Measurements from ENCODE around the gene SCD5.
"Not testable (repeated sequence)": the region's sequence is repeated elsewhere in the genome, so short reads cannot be mapped to it uniquely, and the experiment has no call there.

SCD5 gene

GRCh38 chr4:82798168-82799005 is at the start of gene SCD5:
Gene SCD5, minus strand, starts transcription at chr4:82798796. Its CDS starts 259 bp downstream, at chr4:82798537.
- DNase-seq (ENCODE audit: low read depth in 2 of 2) = peak; percentile 70 to 76

GRCh38 chr4:82842593-82842992 is 44.0 kb upstream of the SCD5 start:
- DNase-seq (ENCODE audit: low read depth in 2 of 2) = no peak

DNA sequence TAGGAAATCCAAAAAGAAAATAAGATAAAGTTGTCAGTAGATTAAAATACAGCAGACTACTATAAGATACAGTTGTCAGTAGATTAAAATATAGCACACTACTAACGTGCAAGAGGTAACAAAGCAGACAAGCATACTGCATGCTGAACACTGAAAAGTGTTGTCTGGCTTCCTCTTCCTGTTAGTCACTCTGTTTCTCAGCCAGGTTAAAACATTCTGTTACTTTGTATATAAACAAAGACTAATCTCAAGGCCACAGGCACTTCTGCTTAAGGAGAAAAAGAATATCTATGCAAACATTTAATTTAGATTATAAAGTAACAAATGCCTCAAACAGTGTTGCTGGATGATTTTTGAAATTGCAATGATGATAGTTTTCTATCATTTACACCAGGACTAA is 41.0 kb upstream of the SCD5 start:
- no peak for DNase-seq (ENCODE audit: low read depth in 2 of 2)

GRCh38 chr4:82833696-82834313 is 35.2 kb upstream of the SCD5 start:
- peak; percentile 61 to 63 for DNase-seq (ENCODE audit: low read depth in 2 of 2)

DNA sequence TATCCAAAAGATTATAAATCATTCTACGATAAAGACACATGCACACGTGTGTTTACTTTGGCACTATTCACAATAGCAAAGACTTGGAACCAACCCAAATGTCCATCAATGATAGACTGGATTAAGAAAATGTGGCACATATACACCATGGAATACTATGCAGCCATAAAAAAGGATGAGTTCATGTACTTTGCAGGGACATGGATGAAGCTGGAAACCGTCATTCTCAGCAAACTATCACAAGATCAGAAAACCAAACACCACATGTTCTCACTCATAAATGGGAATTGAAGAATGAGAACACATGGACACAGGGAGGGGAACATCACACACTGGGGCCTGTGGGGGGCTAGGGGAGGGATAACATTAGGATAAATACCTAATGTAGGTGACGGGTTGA is 34.5 kb upstream of the SCD5 start:
- not testable (repeated sequence) for DNase-seq (ENCODE audit: low read depth in 2 of 2)

DNA sequence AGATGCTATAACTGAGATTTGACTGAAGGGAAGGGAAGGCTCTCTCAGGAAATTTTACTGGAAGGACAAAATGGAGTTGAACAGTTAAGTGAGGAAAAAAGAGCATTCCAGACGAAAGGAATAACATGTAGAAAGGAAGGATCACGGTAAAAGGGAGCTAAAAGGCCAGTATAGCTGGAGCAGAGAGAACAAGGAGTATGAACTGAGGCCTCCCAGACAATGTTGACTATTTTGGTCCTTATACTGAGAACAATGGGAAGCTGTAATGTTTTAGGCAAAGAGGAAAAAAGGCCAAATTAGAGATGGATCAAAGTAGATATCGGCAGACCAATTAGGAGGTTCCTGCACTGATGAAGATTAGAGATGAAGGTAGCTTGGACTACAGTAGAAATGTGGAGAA is 26.8 kb upstream of the SCD5 start:
- no peak for DNase-seq (ENCODE audit: low read depth in 2 of 2)

DNA sequence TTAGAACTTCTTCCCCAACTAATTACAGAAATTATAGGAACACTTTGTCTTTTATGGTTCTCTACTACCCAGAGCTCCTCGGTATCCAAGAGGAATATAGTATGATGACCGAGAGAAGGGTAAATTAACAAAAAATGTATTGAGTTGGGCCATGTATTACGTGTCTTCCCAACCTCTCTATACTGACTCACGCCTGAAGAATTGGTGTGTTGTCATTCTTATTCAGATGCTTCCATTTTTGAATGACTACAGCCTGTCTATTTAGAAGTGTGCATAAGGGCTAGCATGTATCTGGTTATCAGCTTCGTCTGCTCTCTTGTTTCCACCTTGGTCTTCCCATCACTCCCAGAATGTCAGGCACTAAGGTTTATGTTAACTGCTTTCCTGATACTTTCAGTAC is 24.5 kb upstream of the SCD5 start:
- peak in 1 of 2 experiments; percentile 8 for DNase-seq (ENCODE audit: low read depth in 2 of 2)

DNA sequence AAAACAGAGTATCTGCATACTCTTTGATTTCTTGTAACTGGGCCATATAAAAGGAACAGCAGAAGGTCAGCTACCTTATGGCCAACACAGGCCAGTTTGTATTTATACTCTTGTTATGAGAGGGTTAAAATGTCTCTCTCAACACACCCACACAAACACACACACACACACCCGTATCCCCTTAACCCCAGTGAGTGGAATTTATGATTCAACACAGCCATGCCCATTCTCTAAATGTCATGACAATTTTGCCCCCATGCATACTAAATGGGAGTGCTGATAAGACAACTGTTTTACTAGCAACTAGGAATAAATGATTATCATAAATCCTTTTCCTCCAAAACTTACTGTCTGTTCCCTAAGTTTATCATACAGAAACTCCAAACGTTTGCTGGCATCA is 22.1 kb upstream of the SCD5 start:
- no peak for DNase-seq (ENCODE audit: low read depth in 2 of 2)

- no peak for DNase-seq (ENCODE audit: low read depth in 2 of 2)
These were observed 20.4 kb upstream of the SCD5 start for GRCh38 chr4:82818664-82819662.

- not testable (repeated sequence) for DNase-seq (ENCODE audit: low read depth in 2 of 2)
These were observed 18.3 kb upstream of the SCD5 start for GRCh38 chr4:82816874-82817273.

GRCh38 chr4:82814034-82814433 is 15.4 kb upstream of the SCD5 start:
- no peak for DNase-seq (ENCODE audit: low read depth in 2 of 2)

GRCh38 chr4:82811838-82812341 is 13.3 kb upstream of the SCD5 start:
- no peak for DNase-seq (ENCODE audit: low read depth in 2 of 2)

GRCh38 chr4:82811392-82811791 is 12.8 kb upstream of the SCD5 start:
- no peak for DNase-seq (ENCODE audit: low read depth in 2 of 2)

DNA sequence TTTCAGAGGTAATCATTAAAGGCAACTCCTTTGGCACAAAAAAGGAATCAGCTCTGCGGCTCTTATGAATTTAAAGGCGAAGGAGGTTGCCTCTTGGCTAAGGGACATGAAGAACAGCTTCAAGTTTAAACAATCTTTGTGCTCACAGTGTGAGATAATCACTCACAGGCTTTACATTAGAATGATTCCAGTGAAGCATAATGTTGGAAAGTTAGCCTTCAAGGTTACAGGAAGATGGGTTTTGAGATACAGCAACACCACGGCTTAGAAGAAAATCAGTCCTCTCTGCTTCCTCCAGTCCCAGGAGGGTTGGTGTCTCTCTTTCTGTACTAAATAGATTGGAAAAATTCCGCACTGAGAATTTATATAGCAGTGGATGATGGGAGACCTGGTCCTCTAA is 11.6 kb upstream of the SCD5 start:
- DNase-seq (ENCODE audit: low read depth in 2 of 2) = no peak

- DNase-seq (ENCODE audit: low read depth in 2 of 2) = no peak
These were observed 11.0 kb upstream of the SCD5 start for GRCh38 chr4:82809619-82810018.

GRCh38 chr4:82803746-82804145 is 5.2 kb upstream of the SCD5 start:
- no peak for DNase-seq (ENCODE audit: low read depth in 2 of 2)

DNA sequence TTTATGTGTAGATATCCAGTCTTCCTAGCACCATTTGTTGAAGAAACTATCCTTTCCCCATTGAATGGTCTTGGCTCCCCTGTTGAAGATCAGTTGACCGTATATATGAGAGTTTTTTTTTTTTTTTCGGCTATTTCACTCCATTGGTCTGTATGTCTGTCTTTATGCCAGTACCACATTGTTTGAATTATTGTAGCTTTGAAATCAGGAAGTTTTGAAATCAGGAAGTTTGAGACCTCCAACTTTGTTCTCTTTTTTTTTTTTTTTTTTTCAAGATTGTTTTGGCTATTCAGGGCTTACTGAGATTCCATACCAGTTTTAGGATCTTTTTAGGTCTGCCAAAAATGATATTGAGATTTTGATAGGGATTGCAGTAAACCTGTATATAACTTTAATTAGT is 4.3 kb upstream of the SCD5 start:
- no peak for DNase-seq (ENCODE audit: low read depth in 2 of 2)

GRCh38 chr4:82801910-82802521 is 3.4 kb upstream of the SCD5 start:
- no peak for DNase-seq (ENCODE audit: low read depth in 2 of 2)

- no peak for DNase-seq (ENCODE audit: low read depth in 2 of 2)
These were observed 648 bp upstream of the SCD5 start for GRCh38 chr4:82799006-82799881.

GRCh38 chr4:82797405-82798111 is 1.0 kb downstream of the SCD5 start:
- DNase-seq (ENCODE audit: low read depth in 2 of 2) = no peak
